Osteoblast (primary cell): ENCODE data around the gene SLC30A5. TPM values are rescaled to one million over a fixed set of nuclear protein-coding genes. Genes with fewer than 3 reads are reported as not detected.

Source experiments
- DNase-seq: peaks from one replicate; pipeline ENCODE4 v3.0.0; 2011; ENCODE audit warnings: low spot score, mixed read lengths; ENCODE audit not compliant: insufficient read length; ENCODE audit errors: missing footprints
- H2AFZ ChIP-seq: 2 replicates; pipeline ENCODE4 v1.6.0; 2011; ENCODE audit warnings: mild to moderate bottlenecking, low read length
- H3K27ac ChIP-seq: 2 replicates; pipeline ENCODE4 v1.5.1; 2011; ENCODE audit warnings: mild to moderate bottlenecking, low read depth, low read length, moderate library complexity
- H3K27me3 ChIP-seq: 2 replicates; pipeline ENCODE4 v1.6.0; 2012; ENCODE audit warnings: mild to moderate bottlenecking, control low read depth, inconsistent platforms, low read length, moderate library complexity; ENCODE audit not compliant: insufficient read depth
- H3K36me3 ChIP-seq: 2 replicates; pipeline ENCODE4 v1.5.1; 2011; ENCODE audit warnings: mild to moderate bottlenecking, low read length, control low read depth, moderate library complexity; ENCODE audit not compliant: insufficient read depth
- H3K4me1 ChIP-seq: 2 replicates; pipeline ENCODE4 v1.5.1; 2011; ENCODE audit warnings: mild to moderate bottlenecking, low read length, control low read depth, moderate library complexity; ENCODE audit not compliant: insufficient read depth
- H3K4me2 ChIP-seq: 2 replicates; pipeline ENCODE4 v1.6.0; 2011; ENCODE audit warnings: mild to moderate bottlenecking, low read length; ENCODE audit not compliant: insufficient read depth
- H3K4me3 ChIP-seq: fragments of 200-600 bp; sonication (generic); 3 replicates; pipeline ENCODE4 v1.5.1; 2012; ENCODE audit warnings: mild to moderate bottlenecking, low read length, inconsistent platforms; ENCODE audit not compliant: insufficient read depth
- H3K79me2 ChIP-seq: 2 replicates; pipeline ENCODE4 v1.6.0; 2012; ENCODE audit warnings: mild to moderate bottlenecking, low read length, control low read depth, inconsistent platforms; ENCODE audit not compliant: insufficient read depth
- H3K9me3 ChIP-seq: 2 replicates; pipeline ENCODE4 v1.5.1; 2011; ENCODE audit warnings: low read depth, low read length, control low read depth
- H4K20me1 ChIP-seq: 2 replicates; pipeline ENCODE4 v1.6.0; 2012; ENCODE audit warnings: mild to moderate bottlenecking, low read length, control low read depth; ENCODE audit not compliant: insufficient read depth
- total RNA-seq: library from RNA; depleted of rRNA; stranded (reverse); fragments of >200 nt; gene quantifications from 2 replicates; pipeline ENCODE4 v1.2.3, GENCODE V29; 2012
- TF ChIP-seq, protein P1 (sequence below): IDR thresholded peaks from 2 replicates; pipeline ENCODE4 v1.5.1; 2011; ENCODE audit warnings: mild to moderate bottlenecking, low read depth, low read length, moderate library complexity; ENCODE audit errors: extremely low read depth

Gene SLC30A5
- total RNA-seq, 1 donor = 42.0 TPM

DNA sequence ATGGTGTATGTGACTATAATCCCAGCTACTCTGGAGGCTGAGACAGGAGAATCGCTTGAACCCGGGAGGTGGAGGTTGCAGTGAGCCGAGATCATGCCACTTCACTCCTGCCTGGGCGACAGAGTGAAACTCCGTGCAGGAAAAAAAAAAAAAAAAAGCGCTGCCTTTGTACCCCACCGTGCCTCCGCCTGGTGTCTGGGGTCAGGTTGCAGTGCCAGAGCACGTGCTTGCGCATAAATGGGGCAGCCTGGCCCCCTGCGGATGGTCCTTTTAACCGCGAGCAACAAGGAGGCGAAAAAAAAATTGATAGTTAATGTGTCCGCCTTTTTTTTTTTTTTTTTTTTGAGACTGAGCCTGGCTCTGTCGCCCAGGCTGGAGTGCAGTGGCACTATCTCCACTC, 66.8 kb downstream of the SLC30A5 start:
- Histone ChIP-seq H3K27me3 (no peaks in the 10 kb centered on the region), H3K4me3 (no peak overlapping the region), H3K4me2 (no peak overlapping the region), H3K9me3 (no peaks in the 10 kb centered on the region), H3K79me2 (no peaks in the 10 kb centered on the region), H3K36me3 (no peaks in the 10 kb centered on the region), H4K20me1 (no peaks in the 10 kb centered on the region), H3K4me1 (no peaks in the 10 kb centered on the region), H3K27ac (no peak overlapping the region), H2AFZ (no peak overlapping the region)
- TF ChIP-seq, protein P1, sequence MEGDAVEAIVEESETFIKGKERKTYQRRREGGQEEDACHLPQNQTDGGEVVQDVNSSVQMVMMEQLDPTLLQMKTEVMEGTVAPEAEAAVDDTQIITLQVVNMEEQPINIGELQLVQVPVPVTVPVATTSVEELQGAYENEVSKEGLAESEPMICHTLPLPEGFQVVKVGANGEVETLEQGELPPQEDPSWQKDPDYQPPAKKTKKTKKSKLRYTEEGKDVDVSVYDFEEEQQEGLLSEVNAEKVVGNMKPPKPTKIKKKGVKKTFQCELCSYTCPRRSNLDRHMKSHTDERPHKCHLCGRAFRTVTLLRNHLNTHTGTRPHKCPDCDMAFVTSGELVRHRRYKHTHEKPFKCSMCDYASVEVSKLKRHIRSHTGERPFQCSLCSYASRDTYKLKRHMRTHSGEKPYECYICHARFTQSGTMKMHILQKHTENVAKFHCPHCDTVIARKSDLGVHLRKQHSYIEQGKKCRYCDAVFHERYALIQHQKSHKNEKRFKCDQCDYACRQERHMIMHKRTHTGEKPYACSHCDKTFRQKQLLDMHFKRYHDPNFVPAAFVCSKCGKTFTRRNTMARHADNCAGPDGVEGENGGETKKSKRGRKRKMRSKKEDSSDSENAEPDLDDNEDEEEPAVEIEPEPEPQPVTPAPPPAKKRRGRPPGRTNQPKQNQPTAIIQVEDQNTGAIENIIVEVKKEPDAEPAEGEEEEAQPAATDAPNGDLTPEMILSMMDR = no peak
- no peak for DNase-seq

DNA sequence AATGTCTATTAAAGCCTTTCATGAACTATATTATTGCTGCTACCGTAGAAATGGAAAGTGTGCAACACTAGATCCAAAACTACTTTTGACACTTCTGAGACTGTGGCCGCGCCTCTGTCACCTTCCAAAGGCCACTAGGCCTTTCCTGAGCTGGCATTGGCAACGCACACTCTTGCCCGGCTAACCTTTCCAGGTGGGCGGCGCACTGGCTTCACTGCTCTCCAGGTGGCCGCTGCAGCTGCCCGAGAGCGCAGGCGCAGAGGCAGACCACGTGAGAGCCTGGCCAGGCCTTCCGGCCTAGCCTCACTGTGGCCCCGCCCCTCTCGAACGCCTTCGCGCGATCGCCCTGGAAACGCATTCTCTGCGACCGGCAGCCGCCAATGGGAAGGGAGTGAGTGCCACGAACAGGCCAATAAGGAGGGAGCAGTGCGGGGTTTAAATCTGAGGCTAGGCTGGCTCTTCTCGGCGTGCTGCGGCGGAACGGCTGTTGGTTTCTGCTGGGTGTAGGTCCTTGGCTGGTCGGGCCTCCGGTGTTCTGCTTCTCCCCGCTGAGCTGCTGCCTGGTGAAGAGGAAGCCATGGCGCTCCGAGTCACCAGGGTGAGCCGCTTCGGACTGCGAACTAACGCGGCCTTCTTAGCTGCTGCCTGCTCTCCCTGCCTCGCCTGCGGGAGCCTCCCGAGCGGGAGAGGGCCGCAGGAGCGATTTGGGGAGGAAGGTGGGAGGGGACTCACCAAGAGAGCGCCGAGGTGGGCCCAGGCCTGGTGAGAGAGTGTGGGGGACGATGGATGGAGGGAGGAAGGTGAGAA, 73.1 kb downstream of the SLC30A5 start, which contains the start of gene CCNB1:
Gene CCNB1, plus strand, starts transcription at position 465 of the 807 bp plus-strand sequence. Its CDS starts 113 bp downstream, at position 578.
- Histone ChIP-seq H2AFZ (peak within 1 kb of the TSS; percentile 99), H3K4me1 (peaks cover 23% of the 10 kb centered on the region), H3K27me3 (no peaks in the 10 kb centered on the region), H3K36me3 (peaks cover 15% of the 10 kb centered on the region), H3K4me2 (peak within 1 kb of the TSS; percentile 96), H4K20me1 (no peaks in the 10 kb centered on the region), H3K4me3 (peak within 1 kb of the TSS; percentile 99), H3K79me2 (peaks cover 44% of the 10 kb centered on the region), H3K9me3 (no peaks in the 10 kb centered on the region), H3K27ac (peak within 1 kb of the TSS; percentile 66)
- TF ChIP-seq, protein P1 = no peak
- peak; percentile 99 for DNase-seq

DNA sequence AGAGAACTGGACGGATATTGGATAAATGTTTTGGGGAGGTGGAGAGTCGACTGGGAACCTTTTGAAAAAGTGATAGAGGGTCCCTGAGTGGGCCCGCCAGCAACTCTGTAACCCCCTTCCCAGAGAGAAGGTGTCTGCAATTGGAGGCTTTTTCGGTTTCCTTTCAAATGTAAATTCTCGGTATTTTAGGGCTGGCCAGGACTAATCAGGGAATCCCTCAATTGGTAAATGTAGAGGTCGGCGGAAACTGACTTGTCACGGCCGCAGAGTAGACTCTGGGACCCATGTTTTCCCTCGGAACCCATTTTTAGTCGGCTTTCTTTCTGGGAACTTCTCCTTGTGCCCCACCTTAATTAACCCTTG, 73.7 kb downstream of the SLC30A5 start:
- peak overlapping the region; percentile 99 for H3K4me3 ChIP-seq
- H3K9me3 ChIP-seq = no peaks in the 10 kb centered on the region
- no peaks in the 10 kb centered on the region for H4K20me1 ChIP-seq
- H3K4me2 ChIP-seq = peak overlapping the region; percentile 96
- H2AFZ ChIP-seq = peak overlapping the region; percentile 93
- peaks cover 46% of the 10 kb centered on the region for H3K79me2 ChIP-seq
- peak overlapping the region; percentile 66 for H3K27ac ChIP-seq
- peaks cover 15% of the 10 kb centered on the region for H3K36me3 ChIP-seq
- no peaks in the 10 kb centered on the region for H3K27me3 ChIP-seq
- TF ChIP-seq, protein P1 = no peak
- DNase-seq = peak; percentile 47
- peaks cover 23% of the 10 kb centered on the region for H3K4me1 ChIP-seq

DNA sequence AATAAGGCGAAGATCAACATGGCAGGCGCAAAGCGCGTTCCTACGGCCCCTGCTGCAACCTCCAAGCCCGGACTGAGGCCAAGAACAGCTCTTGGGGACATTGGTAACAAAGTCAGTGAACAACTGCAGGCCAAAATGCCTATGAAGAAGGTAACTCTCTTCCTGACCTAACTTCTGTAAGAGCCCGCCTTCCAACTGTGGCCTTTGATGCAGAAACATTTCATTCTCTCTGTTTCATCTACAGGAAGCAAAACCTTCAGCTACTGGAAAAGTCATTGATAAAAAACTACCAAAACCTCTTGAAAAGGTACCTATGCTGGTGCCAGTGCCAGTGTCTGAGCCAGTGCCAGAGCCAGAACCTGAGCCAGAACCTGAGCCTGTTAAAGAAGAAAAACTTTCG, 74.1 kb downstream of the SLC30A5 start:
- Histone ChIP-seq H3K4me1 (peaks cover 23% of the 10 kb centered on the region), H3K4me2 (peak overlapping the region; percentile 96), H3K79me2 (peaks cover 46% of the 10 kb centered on the region), H3K27me3 (no peaks in the 10 kb centered on the region), H3K36me3 (peaks cover 15% of the 10 kb centered on the region), H3K27ac (peak overlapping the region; percentile 66), H2AFZ (peak overlapping the region; percentile 93), H3K9me3 (no peaks in the 10 kb centered on the region), H4K20me1 (no peaks in the 10 kb centered on the region), H3K4me3 (peak overlapping the region; percentile 99)
- DNase-seq = no peak
- TF ChIP-seq, protein P1 = no peak
